GM21786 (cell line): ENCODE data around the gene SERGEF.

Source experiments
- ATAC-seq: cut with Tn5 transposase; IDR thresholded peaks from one replicate; pipeline ENCODE4 v1.9.1; 2021; ENCODE audit not compliant: unreplicated experiment

Gene SERGEF

DNA sequence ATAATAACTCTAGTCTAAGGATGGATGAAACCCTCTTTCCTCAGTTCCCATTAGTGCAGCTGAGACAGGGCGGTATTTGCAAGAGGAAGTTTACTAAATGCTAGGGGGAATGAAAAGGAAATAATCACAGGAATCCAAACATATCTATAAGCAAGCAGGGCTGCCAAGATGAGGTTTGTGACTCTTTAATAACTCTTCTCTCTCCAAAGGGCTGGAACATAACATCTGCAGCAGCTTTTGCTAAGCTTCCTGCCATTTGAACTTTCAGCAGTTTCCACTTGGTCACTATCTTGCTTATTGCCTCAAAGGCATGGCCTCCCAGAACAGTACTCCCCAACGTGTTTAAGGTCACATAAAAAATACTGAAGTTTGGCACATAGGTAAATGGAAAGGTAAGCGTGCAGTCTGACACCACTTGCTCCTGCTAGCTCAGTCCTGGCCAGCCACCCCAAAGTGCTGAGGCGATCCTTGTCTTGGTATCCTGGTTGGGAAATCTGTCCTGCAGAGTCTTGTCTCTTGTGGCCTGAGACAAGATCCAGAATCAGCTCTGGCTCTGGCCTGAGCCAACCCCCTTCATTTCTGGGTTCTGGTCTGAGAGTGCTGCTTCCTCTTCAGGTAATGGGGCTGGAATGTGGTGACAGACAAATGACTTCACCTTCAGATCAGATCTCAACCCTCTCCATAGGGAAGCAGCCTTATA, 196.5 kb downstream of the SERGEF start:
- no peak for ATAC-seq

DNA sequence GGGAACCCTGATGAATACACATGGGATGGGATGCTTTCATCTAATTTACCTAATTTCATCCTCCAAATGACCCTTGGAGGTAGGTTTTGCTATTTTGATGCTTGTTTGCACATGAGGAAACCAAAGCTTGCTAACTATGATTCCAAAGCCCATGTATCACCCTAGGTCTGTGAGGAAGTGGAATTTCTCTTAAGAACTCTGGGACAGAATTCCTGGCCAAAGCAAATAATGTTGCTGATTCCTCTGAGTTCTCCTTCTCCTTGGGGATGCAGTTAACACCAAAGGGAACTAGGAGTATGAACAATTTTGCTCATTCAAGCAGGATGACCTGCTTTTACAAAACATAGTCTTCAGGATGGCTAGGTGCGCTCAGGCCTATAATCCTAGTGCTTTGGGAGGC, 198.3 kb downstream of the SERGEF start:
- ATAC-seq, result no peak

DNA sequence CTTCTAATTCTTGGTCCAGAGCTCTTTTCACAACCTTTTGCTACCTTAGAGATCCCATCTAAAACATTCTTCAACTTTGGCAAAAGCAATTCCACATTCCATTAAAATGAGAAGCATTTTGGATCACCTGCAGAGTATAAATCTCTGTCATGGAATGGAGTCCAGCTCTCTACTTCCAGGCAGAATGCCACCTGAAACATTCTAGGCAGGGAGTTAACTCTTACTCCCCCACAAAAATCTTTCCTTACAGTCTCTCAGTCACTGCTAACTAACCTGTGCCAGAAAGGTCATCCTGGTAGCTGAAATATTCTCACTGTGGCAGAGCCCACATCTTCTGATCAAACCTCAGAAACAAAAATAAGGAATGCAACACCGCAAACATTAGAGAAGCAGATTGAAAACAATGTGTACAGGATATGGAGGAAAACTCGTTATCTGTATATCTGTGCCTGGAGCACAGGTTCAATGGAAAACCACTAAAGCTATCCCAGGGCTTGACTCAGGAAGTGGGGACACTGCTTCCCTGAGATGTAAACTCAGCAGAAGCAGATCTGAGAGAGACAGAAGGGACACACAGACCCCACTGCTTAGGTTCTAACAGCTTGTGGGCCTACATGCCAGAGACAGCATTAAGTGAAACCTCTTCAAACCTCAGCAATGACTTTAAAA, 199.3 kb downstream of the SERGEF start:
- no peak for ATAC-seq

DNA sequence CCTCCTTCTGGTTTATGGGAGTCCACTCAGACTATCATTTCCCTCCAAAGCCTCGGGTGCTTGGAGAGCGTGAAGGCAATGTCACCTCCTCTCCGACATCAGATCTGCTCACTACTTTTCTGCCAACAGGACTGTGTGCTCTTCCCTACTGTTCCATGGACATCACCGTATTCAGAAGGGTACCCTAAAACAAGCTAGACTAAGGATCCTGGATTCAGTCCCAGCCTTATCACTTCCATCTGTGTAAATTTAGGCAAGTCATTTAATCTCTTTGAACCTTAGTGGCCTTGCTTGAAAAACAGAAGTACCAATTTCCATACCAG, 200.0 kb downstream of the SERGEF start:
- ATAC-seq, result no peak

DNA sequence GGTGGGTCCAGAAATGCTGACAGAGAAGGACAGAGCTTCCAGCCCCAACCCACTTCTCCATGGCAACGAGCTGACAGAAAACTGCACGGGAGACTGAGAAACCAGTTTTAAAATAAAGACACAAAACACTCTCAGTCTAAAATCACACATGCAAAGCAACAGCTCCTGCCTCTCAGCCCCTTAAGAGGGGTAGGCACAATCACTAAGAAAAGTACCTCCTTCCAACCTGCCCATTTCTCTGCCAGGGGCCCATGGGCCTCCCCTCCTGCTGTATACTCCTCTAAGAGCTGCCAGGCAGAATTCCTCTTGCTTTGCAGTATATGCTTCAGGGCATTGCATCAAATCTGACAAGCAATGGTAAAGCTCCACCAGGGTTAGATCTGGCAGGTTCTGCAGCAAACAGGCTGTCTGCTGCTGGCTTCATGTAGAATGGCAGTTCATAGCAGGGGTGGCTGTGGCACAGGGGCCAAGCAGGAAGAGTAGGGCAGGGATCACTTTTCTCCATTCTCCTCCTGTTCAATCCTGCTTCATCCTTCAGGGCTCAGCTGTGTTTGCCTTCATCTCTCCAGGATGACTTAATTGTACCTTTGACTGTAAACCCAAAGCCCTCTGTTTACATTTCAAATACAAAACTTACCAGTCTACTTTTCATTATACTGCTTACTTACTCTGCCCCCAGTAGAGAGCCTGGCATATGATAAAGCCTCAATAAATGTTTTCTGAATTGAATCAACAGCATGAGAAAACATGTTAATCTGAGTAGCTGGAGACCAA, 200.6 kb downstream of the SERGEF start:
- no peak for ATAC-seq

DNA sequence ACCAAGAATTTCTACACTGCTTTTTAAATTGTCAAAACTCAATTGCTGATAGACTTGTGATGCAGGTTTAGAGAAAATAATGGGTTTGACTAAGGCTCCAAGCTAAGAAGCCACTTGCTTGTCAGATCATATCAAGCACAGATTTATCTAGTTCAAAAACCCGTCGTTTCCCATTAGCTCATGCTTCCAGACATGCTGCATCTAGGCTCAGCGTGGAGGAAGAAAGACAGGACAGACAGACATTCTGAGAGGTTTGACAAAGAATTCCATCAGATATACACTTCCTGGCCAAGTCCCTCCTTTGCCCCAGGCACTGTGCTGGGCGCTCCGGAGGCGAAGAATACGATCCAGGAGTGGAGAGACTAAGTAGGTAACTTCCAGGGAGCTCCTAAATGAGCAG, 201.5 kb downstream of the SERGEF start:
- ATAC-seq, result no peak

DNA sequence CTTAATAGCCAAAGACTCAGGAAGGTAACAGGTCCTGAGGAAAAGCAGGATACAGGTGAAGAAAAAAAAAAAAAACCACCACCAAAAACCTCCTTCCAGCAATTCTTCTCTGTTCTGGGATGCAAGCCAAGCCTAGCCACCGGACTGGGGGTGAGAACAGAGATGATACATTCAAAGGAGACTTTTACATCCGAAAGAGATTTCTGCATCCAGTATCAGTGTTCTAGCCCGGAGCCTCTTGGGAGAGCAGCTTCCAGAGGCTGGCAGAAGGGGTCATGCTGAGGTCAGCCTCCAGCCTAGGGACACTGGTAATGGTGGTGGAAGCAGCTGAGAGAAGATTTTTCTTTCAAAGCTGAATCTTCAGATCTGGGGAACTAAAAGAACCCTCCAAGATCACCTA, 202.1 kb downstream of the SERGEF start:
- no peak for ATAC-seq

DNA sequence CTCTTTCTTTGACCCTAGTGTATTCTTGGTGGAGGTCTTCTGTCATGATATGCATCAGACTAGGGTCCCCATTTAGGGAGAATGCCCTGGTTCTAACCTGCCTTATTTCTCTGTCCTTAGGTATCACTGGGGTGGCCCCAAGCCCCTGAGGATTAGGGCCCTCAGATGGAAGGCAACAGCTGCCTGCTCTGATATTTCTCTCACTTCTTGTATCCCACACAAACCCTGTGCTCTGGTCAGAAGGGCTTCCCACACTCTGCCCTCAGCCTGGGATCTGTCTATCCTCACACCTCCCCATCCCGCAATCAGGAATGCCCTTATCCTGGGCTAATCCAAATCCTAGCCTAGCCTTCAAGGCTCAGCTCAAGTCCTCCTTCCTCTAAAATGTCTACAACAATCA, 202.8 kb downstream of the SERGEF start:
- no peak for ATAC-seq

DNA sequence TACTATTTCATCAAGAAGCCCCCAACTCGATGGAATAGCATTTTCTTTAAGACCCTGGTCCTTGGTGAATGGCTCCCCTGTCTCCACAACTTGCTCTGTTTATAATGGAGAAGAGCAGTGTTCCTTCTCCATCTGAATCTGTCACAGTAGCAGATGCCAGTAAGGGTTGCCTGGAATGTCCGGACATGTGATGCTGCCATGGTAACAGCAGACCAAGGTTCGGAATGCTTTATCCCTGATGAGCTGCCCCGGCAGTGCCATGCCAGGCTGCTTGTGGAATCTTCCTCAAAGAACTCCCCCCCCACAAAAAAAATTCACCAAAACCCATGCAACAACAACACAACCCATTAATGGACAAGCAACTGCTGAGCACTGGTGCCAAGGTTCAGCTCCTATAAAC, 205.8 kb downstream of the SERGEF start:
- ATAC-seq, result no peak

DNA sequence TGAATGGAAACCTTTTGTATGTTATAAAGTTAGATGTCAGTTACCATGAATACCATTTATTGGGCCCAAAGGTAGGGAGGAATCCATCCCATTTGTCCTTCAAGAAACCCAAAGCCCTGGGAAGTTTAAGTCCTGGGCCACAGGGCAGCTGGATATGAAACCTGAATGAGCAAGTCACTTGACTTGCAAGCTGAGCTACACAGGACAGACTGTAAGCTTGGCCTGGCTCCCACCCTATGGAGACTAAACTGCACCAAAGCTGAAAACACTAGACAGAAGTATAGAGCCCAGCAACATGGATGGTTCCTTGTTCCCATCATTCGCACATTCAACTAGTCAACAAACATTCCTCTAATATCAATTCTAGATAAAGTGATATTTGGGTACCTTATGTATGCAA, 207.0 kb downstream of the SERGEF start:
- no peak for ATAC-seq

DNA sequence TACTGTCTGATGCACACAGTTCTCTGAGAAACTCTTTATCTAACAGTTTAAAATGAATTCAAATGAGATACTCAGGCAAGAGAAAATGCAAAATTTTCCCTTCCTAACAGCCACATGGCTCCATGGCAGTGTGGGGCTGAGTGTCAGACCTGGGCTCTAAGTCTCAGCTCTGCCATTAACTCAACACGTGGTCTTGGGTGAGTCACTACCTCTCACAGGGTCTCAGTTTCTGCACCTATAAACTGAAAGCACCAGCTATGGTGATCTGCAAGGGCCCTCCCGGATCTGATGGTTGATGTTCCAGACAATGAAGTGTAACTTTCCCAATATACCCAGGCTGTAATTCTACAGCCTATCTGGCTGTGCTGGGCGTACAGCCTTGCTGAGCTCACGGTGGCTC, 207.8 kb downstream of the SERGEF start:
- no peak for ATAC-seq

DNA sequence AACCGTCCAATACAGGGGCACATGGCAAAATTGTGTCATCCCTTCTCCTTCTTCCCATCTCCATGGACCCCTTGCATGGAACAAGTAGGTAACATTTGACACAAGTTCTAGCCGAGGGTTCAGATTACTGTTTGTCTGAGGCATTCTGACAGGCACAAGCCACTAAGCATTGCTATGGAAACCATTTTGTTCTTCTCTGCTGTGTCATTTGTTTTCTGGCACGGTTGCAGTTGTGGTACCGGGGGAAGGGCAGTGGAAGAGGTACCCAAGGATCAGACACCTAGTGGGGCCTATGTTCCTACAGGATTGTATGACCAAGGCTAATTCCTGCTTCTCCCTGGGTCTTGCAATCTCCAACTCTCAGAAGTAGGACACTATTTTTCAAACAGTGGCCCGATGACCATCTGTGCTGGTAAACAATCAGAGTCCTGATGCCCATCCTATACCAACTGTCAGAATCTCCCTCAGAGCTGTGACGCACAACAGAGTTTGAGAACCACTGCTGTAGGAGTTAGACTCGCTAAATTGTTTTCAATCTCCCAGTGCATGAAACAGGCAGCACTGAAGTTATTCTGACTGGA, 209.0 kb downstream of the SERGEF start:
- no peak for ATAC-seq

DNA sequence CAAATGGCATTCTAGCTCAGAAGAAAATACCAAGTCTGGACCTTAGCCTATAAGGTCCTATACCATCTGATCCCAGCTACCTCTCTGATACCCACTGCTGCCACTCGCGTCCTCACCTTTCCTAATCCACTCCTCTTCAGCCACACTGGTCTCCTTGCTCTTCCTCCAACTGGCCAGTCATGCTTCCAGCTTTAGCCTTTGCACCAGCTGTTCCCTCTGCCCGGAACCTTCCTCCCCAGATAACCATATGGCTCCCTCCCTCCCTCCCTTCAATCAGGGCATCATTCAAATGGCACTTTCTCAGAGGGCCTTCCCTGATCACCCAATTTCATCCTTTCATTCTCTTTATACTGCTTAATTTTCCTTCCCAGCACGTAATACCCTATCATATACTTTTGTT, 210.4 kb downstream of the SERGEF start:
- ATAC-seq, result no peak

DNA sequence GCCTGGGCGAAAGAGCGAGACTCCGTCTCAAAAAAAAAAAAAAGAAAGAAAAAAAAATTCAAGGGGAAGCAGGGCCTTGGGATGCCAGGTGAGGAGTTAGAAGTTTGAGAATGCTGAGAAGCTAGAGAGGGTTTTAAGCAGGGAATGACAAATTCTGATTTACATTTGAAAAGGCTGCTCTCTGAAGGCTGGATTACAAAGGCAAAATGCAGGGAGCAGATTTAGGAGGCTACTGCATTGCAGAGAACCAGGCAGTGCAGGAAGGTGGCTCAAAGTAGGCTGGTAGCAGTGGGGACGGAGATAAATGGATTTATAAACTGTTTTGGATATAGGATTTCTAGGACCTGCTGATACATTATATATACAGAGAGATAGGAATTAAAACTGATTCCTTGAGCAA, 211.7 kb downstream of the SERGEF start:
- ATAC-seq, result no peak

DNA sequence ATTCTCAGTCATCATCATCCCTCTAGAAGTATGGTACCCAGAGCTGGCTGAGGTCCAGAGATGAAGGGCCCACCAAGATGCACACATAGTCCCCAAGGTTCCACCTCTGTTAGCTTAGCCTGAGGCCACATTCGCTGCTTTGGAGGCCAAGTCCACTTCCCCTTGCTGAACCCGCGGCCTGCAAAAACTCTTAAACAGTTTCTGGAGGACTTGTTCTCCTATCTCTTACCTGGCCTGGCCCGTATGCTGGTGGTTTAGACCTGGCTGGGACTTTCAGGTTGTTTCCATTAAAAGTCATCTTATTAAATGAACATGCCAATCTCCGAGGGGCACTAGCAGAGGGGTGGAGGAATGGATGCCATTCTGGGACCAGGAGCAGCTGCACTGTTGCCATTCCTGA, 213.7 kb downstream of the SERGEF start:
- no peak for ATAC-seq

DNA sequence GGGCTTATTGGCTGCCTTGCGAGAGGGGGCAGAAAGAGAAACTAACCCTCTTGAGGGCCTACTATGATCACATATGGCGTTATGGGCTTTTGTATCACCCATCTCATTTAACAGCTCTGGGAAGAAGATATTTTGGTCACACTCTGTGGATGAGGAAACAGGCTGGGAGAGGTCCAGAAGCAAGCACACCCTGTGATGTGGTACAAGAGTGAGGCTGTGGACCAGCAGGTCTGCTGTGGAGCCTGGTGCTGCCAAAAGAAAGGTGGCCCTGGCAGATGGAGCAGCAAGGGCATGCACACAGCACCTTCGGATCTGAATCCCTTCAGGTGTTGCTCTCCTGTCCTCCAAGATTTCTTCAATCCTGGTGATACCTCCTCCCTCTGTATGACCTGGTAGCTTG, 214.1 kb downstream of the SERGEF start:
- no peak for ATAC-seq

DNA sequence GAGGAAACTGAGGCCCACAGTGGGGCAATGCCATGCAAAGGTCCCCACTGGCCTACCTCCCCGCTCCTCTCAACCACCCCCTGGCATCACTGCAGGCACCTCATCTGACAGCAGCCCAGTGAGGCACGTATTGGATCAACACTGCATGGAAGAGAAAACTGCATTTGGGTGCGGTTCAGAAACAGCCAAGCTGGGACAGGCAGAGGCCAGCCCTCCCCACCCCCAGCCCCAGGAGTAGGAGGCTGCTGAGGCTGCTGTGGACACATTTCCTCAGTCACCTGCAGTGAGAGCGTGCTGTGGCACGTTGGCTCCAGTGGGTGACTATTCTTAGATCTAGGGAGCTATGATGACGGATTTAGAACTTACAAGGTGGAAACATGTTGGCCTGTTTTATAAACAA, 214.6 kb downstream of the SERGEF start:
- no peak for ATAC-seq

DNA sequence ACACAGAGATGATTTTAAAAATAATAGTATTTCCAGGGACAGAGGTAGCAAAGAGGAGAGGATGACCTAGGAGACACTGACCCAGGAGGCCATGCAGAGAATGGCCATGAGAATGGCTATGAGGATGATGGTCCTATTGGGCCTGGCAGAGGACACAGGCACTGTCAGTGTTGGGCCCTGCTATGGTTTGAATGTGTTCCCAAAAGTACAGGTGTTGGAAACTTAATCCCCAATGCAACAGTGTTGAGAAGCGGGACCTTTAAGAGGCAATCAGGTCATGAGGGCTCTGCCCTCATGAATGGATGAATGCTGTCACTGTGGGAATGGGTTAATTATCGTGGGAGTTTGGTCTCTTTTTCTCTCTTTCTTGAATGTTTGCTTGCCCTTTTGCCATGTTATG, 216.7 kb downstream of the SERGEF start:
- ATAC-seq, result no peak

DNA sequence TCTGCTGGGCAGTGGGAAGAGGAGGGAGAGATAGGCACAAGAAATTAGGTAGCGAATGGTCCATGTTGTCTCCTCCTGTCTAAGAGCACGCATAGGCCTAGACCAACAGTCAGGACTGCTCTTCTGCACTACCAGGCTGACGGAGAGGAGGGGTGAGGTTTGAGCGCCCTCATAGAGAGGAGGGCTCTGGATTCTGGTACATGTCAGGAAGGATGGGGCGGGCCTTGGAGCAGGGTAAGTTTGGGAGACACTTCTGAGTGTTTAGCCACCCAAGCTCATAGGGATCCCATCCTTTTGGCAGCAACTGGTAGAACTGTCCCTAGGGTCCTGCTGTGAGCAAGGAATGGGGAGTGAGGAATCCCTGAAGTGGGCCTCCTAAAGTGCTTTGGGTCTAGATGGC, 217.9 kb downstream of the SERGEF start:
- no peak for ATAC-seq

DNA sequence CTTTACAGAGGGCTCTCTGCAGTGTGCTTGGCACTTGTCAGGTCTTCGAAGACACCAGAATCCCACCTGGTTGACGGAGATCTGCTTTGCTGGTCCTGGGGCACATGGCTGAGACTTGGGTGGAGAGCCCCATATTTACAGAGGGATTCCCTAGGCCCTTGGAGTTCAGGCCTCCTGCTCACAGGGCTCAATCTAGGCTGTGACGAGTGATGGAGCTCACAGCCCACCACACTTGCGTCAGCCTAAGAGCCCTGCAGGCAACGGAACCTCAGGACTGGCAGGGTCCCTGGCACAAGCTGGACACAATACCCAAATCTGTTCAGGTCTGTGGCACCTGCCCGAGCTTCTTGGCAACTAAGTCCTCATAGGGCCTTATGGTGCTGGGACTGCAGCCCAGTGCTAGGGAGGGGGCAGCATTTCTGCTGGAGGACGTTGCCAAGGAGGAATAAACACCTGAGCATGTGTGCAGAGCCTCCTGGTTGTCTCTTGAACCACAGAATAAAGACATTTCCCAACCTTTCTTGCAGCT, 219.1 kb downstream of the SERGEF start:
- ATAC-seq, result no peak

DNA sequence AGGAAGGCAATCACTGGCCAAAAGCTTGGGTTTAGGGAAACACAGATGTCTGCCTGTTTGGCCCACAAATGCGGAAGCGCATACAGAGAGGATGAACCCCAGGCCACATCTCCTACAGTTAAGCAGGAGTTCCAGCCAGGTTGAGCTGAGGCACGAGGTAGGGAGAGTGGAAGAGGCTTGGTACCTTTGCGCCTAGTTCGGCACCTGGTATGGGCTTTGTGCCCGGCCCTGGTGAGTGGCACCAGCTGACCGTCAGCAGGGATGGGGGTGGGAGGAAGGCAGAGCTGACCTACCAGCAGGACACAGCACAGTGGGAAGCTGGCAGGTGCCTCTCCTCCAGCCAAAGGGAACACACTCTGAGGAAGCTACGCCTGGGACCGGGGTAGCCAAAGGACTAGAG, 220.7 kb downstream of the SERGEF start:
- no peak for ATAC-seq

DNA sequence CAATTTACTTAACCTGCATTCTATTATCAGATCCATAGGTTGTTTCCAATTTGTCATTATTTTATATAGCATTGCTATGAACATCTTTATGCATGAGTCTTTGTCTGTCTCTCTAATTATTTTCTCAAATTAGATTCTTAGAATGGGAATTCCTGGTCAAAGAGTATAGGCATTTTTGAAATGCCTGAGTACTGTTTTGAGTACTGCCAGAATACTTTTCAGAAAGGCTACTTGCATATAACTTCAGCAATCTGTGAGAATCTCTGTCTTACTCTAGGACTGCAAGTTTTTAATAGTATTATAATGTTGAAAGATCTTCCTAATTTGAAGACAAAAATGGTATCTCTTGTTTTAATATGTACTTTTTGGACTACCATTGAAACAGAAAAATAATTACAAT, 221.7 kb downstream of the SERGEF start:
- no peak for ATAC-seq
